DMS79 (cell line): ENCODE results near the gene TPO.
A peak's percentile ranks its signal among the peaks of the same experiment; 100 is the strongest.
"Not testable (repeated sequence)": the region's sequence is repeated elsewhere in the genome, so short reads cannot be mapped to it uniquely, and the experiment has no call there.

ENCODE experiments used
- DNase-seq: peaks from one replicate; lab custom pipeline; 2025; lab: John Stamatoyannopoulos, UW

TPO gene

GRCh38 chr2:1484131-1484884, 71.0 kb downstream of the TPO start:
- DNase-seq = no peak

DNA sequence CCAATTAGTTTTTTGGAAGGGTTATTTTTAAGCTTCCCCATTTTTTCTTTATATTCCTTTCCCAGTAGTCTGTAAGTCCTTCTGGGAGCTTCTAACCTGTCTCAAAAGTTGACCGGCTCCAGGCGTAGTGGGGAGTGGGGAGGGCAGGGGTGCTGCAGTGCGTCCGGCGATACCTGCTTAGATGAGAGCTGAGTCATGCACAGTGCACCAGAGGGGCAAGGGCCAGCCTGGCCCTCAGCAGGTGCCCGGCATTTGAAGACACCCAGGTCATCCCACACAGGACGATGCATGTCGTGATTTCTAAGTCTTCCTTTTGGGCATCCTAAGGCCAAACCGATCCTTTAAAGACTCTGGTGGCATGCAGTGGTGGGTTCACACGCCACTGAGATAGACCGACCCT, 73.4 kb downstream of the TPO start:
- DNase-seq = no peak

GRCh38 chr2:1487758-1488157, 74.5 kb downstream of the TPO start:
- peak; percentile 5 for DNase-seq

DNA sequence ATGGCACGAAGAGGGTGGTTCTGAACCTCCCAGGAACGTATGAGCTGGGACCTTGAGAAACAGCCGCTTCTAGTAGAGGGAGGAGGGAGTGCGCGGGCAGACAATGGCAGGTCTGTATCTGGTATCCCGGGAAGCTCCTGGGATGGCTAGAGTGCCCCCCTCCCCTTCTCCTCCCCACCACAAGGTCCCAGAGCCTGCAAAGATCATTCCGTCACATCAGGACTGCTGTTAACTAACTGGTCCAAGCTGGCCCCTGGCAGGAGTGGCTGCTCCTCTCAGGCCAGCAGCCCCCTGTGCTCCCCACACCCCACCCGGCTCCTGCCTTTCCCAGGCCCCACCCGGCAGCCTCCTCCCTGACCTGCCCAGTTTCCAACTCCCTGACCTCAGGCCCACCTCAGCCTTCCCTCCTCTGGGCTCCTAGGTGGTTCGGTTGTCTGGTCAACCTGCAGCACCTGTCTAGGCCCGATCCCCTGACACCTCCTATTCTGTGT, 75.0 kb downstream of the TPO start:
- no peak for DNase-seq

DNA sequence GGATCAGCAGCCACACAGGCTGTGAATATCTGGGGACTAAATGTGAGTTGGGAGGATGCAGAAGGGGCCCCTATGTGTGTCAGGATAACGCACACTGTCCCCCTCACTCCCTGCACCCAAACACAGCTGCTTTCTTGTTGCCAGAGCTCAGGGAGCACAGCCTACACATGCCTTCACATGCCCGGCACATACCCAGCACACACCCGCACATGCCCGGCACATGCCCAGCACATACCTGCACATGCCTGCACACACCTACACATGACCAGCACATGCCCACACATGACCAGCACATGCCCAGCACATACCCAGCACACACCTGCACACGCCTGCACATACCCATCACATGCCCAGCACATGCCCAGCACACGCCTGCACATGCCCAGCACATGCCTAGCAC, 75.6 kb downstream of the TPO start:
- no peak for DNase-seq

- DNase-seq = no peak
Observed at GRCh38 chr2:1489486-1489885, 76.2 kb downstream of the TPO start.

- not testable (repeated sequence) for DNase-seq
Observed at GRCh38 chr2:1490381-1490780, 77.1 kb downstream of the TPO start.

DNA sequence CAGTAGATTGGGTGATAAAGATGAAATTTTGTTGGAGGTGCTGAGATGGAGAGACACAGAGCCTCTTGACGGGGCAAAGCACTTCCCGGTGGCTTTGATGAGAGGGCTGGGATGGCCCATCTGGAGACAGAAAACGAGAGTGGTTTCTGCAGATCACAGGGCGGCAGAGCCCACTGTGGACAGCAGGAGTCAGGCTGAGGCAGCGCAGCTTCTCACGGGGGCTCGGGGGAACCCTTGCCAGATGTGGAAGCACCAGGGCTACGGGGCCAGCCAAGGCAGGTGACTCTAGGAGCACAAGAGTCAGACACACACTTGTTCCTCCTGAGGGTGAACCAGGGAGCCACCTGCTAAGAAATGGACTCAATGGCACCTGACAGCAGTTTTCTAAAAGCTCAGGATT, 78.5 kb downstream of the TPO start:
- no peak for DNase-seq

GRCh38 chr2:1492231-1492630, 79.0 kb downstream of the TPO start:
- DNase-seq = not testable (repeated sequence)

DNA sequence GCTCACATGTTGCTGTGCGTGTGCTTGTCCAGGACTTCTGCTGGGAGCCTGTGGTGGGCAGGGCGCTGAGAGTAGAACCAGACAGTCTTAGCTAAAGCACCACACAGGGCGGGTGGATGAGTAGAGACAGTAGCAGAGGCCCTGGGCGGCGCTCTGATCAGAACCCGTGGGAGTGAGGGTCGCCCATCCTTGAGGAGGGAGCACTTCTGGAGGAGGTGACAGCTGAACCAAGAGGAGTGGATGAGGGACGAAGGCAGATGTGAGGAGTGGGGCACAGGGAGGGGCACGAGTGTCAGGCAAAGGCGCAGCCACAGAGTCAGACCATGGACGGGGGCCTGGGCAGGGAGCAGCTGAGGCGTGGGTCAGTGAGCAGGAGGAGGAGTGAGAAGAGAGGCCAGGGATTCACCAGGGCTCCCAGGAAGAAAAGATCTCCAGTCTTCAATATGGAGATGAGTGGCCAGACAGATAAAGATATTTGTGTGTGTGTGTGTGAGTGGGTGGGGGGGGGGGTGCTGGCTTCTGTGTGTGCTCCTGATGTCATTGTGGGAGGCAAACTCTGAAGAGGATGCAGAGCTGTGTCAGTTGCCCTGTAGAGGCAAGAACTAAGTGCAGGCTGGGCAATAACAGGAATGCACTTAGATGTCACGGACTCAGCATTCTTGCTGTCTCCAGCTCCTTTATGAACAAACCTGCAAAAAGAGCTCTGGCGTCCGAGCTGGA, 79.6 kb downstream of the TPO start:
- DNase-seq = no peak

DNA sequence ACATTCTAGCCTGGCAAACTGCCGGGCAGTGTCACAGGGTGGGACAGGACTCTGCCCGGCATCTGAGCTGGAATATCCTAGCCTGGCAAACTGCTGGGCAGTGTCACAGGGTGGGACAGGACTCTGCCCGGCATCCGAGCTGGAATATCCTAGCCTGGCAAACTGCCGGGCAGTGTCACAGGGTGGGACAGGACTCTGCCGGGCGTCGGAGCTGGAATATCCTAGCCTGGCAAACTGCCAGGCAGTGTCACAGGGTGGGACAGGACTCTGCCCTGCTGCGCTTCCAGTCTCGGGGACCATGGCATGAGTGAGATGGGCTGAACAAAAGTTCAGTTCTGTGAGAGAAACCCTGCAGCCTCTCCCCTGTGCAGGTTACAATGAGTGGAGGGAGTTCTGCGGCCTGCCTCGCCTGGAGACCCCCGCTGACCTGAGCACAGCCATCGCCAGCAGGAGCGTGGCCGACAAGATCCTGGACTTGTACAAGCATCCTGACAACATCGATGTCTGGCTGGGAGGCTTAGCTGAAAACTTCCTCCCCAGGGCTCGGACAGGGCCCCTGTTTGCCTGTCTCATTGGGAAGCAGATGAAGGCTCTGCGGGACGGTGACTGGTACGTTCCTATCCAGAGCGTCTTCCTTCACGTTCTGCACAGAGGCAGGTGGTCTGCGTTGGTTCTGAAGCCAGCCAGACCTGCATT, 80.3 kb downstream of the TPO start:
- DNase-seq = no peak

DNA sequence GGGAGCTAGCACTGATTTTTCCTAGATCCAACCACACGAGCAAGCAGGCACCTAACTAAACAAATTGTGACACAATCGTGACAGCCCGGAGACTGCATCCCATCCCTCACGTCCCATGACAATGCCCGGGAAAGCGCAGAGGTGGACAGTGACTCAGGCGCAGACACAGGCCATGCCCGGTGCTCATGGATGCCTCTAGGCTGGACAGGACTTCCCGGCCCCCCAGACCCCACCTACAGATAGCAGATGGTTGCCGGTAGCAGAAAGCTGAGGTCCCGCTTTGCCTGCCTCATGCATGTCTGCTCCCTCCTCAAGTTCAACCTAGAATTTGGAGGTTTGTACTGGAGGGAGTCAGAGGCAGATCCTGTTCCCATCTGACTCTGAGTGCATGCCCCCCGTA, 81.0 kb downstream of the TPO start:
- no peak for DNase-seq

DNA sequence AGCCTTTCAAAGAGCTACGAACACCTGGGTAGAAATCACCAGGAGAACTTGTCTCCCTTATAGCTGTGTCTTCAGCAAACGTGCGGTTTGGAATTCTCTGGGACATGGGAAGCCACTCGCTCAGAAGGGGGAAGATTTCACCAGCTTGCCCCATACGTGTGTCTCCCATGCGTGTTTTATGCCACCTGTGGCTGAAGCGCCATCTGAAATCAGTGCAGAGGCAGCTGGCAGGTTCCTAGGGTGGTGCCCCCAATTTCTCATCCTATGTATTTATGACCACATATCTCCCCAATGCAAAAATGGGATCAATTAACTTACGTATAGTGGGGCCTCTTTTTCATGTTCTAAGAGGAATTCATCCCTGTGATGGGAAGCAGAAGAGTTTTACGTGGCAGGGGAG, 81.6 kb downstream of the TPO start:
- no peak for DNase-seq

- DNase-seq = no peak
Observed at GRCh38 chr2:1495676-1496358, 82.6 kb downstream of the TPO start.

- no peak for DNase-seq
Observed at GRCh38 chr2:1496359-1496821, 83.1 kb downstream of the TPO start.

DNA sequence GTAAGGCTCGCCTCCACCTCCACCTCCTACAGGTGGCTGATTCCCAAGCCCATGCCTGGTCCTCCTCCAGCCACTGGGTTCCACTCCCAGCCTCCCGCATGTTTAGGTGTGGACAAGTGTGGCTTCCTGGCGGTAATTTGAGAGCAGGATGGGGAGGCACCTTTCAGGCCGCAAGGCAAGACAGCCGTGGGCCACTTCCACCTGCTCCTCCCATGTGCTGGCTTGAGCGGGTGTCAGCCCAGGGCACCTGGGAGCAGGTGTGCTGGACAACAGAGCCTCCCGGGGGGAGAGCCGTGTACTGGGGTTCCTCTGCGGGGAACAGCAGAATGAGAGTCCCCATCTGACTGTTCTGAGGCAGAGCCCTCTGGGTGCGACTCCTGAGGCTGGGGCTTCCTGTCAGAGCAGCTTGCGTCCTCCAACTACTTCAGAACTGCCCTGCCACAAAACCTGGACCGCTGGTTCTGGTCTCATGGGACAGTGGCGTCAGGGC, 83.9 kb downstream of the TPO start:
- no peak for DNase-seq

DNA sequence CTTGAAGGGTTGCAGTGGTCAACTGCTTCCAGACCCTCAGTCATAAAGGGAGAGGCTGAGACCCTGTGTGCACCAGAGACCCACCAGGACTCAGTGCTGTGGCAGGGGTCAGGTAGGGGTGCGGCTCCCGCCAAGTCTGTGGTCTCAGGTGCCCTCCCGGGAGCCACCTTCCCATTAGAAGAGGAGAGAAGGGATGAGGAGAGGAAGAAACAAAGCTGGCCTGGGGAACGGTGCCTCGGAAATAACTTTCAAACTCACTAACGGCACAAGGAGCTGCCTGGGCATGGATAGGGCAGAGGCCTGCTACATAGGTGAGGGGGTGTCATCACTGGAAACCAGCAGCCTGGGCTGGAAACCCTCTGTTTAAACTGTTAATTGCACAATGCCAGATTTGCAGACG, 84.9 kb downstream of the TPO start:
- no peak for DNase-seq

GRCh38 chr2:1499033-1499795, 86.0 kb downstream of the TPO start:
- no peak for DNase-seq

DNA sequence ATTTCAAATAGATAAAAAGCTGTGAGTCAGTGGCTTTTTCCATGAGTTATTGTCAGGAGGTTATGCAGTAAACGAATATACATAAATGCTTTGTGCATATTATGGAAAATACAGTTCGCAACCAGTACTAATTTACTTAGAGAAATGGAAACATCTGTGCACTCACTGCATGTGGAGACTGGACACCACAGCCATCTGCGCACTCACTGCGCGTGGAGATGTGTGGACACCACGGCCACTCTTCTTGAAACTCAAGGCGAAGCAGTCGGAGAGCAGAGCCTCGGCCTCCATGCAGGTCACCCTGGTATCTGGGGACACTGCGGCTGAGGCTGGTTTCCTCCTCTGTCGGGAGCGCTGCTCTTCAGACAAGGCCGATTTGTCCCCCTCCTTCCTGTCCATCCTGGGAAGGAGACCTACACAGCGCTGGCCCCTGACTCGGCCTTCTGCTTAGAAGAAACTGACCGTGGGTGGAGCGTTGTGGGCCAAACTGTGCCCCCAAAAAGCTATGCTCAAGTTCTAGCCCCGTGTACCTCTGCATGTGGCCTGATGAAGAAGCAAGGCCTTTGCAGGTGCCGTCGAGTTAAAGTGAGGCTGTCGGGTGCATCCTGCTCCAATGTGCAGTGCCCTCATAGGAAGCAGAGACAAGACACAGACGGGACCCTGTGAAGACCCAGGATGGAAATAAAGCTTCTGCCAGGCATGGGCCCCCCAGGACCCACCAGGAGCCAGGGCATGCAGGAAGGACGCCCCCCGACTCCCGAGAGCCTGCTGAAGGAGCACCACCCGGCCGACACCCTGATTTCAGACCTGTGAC, 88.0 kb downstream of the TPO start:
- DNase-seq = no peak

- no peak for DNase-seq
Observed at GRCh38 chr2:1501991-1502390, 88.7 kb downstream of the TPO start.
